Left ventricle myocardium inferior (tissue), 1 donor: ENCODE measurements around the gene GNG13. TPM values are rescaled to one million over a fixed set of nuclear protein-coding genes. Genes with fewer than 3 reads are reported as not detected.
"Not testable (repeated sequence)": the region's sequence is repeated elsewhere in the genome, so short reads cannot be mapped to it uniquely, and the experiment has no call there.

Experiments used
- DNase-seq: peaks from one replicate; pipeline ENCODE4 v3.0.0-alpha.2; 2020
- H3K27ac ChIP-seq: fragments of 200-600 bp; replicated peaks from 2 replicates; pipeline ENCODE4 v1.8.0; 2021
- H3K27me3 ChIP-seq: fragments of 200-600 bp; 2 replicates; pipeline ENCODE4 v1.8.0; 2021; ENCODE audit warnings: low read depth
- H3K36me3 ChIP-seq: fragments of 200-600 bp; 2 replicates; pipeline ENCODE4 v1.8.0; 2021
- H3K4me1 ChIP-seq: fragments of 200-600 bp; 2 replicates; pipeline ENCODE4 v1.8.0; 2021
- H3K4me3 ChIP-seq: fragments of 200-600 bp; 2 replicates; pipeline ENCODE4 v1.8.0; 2021; ENCODE audit warnings: mild to moderate bottlenecking, moderate library complexity
- H3K9me3 ChIP-seq: fragments of 200-600 bp; replicated peaks from 2 replicates; pipeline ENCODE4 v1.8.0; 2021
- intact Hi-C: fragments of 100-400 bp; cut with micrococcal nuclease; formaldehyde crosslinking; loops from one replicate; pipeline ENCODE4 v1.11.0; 2022
- total RNA-seq: library from RNA; stranded (reverse); fragmentation: NEBNext Ultra II Directional; extraction: Animal tissue kit (Norgen Biotek cat#: 25700); gene quantifications from one replicate; pipeline ENCODE4 v1.2.1, GENCODE V29; 2021
- TF ChIP-seq, protein P1 (sequence below): fragments of 200-600 bp; IDR thresholded peaks from 2 replicates; pipeline ENCODE4 v1.8.0; 2021; ENCODE audit warnings: antibody characterized with exemption, mild to moderate bottlenecking, borderline replicate concordance
- donor health status: DM: no; HTN: yes; CAD: no; lungs with severe emphysema.

Gene GNG13
- total RNA-seq, 1 donor from 2014 or later = not detected

DNA sequence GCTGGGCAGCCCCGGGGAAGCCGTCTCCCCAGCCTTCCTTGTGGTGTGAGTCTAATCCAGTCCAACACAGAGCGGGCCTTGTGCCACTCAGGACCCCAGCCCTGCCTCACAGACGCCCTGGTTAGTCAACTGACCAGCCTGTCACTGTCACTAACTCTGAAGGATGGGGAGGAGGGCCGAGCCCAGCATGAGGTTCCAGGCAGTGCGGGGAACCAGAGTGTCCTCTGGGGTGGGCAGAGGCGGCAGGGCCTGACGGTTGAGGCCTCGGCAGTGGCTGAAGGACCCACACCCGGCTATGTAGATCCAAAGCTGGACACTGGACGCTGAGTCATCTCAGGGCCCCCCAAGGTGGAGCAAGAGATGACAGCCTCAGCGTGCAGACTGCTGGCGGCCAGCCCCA, 21.0 kb downstream of the GNG13 start:
- DNase-seq = no peak
- Histone ChIP-seq H3K27ac (no peak overlapping the region), H3K4me1 (peaks cover 2% of the 10 kb centered on the region), H3K4me3 (no peak overlapping the region), H3K9me3 (no peaks in the 10 kb centered on the region), H3K36me3 (no peaks in the 10 kb centered on the region), H3K27me3 (peaks cover 90% of the 10 kb centered on the region)
- TF ChIP-seq, protein P1, sequence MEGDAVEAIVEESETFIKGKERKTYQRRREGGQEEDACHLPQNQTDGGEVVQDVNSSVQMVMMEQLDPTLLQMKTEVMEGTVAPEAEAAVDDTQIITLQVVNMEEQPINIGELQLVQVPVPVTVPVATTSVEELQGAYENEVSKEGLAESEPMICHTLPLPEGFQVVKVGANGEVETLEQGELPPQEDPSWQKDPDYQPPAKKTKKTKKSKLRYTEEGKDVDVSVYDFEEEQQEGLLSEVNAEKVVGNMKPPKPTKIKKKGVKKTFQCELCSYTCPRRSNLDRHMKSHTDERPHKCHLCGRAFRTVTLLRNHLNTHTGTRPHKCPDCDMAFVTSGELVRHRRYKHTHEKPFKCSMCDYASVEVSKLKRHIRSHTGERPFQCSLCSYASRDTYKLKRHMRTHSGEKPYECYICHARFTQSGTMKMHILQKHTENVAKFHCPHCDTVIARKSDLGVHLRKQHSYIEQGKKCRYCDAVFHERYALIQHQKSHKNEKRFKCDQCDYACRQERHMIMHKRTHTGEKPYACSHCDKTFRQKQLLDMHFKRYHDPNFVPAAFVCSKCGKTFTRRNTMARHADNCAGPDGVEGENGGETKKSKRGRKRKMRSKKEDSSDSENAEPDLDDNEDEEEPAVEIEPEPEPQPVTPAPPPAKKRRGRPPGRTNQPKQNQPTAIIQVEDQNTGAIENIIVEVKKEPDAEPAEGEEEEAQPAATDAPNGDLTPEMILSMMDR = no peak
- intact Hi-C loops = no loop called here

DNA sequence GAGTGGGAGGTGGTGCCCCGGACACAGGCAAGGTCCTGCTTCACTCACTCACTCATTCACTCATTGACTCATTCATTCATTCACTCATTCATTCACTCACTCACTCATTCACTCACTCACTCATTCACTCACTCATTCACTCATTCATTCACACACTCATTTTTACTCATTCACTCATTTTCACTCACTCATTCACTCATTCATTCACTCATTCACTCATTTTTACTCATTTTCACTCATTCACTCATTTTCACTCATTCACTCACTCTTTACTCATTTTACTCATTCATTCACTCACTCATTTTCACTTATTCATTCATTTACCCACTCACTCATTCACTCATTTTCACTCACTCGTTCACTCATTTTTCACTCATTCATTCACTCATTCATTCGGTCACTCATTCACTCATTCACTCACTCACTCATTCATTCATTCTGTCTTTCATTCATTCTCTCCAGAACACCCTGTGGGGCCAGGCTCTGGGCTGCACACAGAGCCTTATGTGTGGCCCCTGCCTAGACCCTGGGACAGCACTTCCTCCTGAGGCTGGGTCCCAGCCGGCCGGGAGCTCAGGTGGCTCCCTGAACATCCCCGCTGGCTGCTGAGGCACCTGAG, 21.5 kb downstream of the GNG13 start:
- Histone ChIP-seq H3K4me1 (peaks cover 2% of the 10 kb centered on the region), H3K27ac (no peak overlapping the region), H3K9me3 (no peaks in the 10 kb centered on the region), H3K27me3 (peaks cover 95% of the 10 kb centered on the region), H3K36me3 (no peaks in the 10 kb centered on the region), H3K4me3 (no peak overlapping the region)
- intact Hi-C loops = no loop called here
- no peak for DNase-seq
- TF ChIP-seq, protein P1 = no peak

DNA sequence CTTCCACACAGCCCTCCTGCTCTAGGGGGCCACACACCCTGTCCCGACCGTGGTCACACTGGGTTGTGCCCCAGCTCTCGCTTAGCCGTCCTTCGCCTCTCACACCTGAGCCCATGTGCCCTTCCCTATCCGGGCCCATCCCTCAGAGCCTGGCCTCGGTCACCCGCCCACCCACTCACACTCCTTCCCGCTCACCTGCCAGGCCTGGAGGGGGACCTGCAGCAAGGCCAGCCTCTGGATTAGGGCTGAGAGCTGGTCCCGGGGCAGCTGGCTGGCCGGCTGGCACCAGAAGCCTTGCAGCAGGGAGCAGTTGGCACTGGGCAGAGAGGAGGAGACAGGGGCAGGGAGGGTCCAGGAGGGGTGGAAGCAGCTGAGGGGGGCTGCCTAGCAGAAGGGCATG, 22.1 kb downstream of the GNG13 start:
- no peak overlapping the region for H3K27ac ChIP-seq
- DNase-seq = no peak
- no peak overlapping the region for H3K4me3 ChIP-seq
- peaks cover under 1% of the 10 kb centered on the region for H3K4me1 ChIP-seq
- intact Hi-C loops = no loop called here
- H3K36me3 ChIP-seq = no peaks in the 10 kb centered on the region
- H3K9me3 ChIP-seq = no peaks in the 10 kb centered on the region
- peaks cover 94% of the 10 kb centered on the region for H3K27me3 ChIP-seq
- TF ChIP-seq, protein P1 = no peak

DNA sequence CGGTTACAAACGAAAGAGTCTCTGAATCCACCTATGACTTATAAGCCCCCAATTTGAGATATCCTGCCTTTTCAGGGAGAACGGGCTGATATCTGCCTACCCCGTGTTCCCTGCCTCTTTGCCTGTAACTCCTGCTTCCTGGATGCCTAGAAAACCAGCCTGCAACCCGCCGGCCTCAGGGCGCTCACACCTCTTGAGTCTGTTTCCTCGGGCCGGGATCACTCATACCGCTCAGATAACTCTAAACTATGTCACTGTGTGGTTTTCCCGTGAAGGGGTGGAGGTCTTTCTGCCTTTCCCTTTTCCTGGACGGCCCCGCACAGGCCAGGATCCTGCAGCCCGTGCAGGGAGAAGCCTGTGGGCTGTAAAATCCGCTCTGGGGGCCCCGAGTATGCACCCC, 22.7 kb downstream of the GNG13 start:
- intact Hi-C loops = no loop called here
- Histone ChIP-seq H3K27me3 (peaks cover 88% of the 10 kb centered on the region), H3K4me3 (no peak overlapping the region)

DNA sequence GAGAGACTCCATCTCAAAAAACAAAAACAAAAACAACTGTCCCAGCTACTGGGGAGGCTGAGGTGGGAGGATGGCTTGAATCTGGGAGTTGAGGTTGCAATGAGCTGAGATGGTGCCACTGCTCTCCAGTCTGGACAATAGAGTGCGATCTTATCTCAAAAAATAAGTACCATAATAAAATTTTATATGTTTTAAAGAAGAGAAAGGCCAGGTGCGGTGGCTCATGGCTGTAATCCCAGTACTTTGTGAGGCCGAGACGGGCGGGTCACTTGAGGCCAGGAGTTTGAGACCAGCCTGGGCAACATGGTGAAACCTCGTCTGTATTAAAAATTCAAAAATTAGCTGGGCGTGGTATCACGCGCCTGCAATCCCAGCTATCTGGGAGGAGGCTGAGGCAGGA, 23.7 kb downstream of the GNG13 start:
- Histone ChIP-seq H3K27me3 (peaks cover 78% of the 10 kb centered on the region), H3K4me3 (no peak overlapping the region), H3K27ac (no peak overlapping the region), H3K9me3 (no peaks in the 10 kb centered on the region), H3K36me3 (no peaks in the 10 kb centered on the region), H3K4me1 (no peaks in the 10 kb centered on the region)
- TF ChIP-seq, protein P1 = no peak
- DNase-seq = no peak
- intact Hi-C loops = no loop called here

More for the DNA sequence above, 22.7 kb downstream of the GNG13 start:
- no peak overlapping the region for H3K27ac ChIP-seq
- no peaks in the 10 kb centered on the region for H3K36me3 ChIP-seq
- H3K4me1 ChIP-seq = no peaks in the 10 kb centered on the region
- DNase-seq = no peak
- TF ChIP-seq, protein P1 = no peak
- H3K9me3 ChIP-seq = no peaks in the 10 kb centered on the region

DNA sequence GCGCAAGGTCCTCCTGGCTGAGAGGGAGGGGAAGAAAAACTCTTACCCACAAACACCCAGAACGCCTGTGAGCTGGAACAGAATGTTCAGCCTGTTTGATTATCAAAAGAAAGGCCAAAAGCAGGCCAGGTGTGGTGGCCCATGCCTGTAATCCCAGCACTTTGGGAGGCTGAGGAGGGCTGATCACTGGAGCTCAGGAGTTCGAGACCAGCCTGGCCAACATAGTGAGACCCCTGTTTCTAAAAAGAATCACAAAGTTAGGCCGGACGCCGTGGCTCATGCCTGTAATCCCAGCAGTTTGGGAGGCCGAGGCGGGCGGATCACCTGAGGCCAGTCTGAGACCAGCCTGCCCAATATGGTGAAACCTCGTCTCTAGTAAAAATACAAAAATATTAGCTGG, 24.2 kb downstream of the GNG13 start:
- DNase-seq, intact Hi-C loops, H3K9me3 ChIP-seq, H3K27ac ChIP-seq, H3K4me3 ChIP-seq, H3K4me1 ChIP-seq, H3K36me3 ChIP-seq: not testable (repeated sequence)
- peaks cover 72% of the 10 kb centered on the region for H3K27me3 ChIP-seq
